GM12878 (cell line): Measurements from ENCODE around the gene UBA5. TPM values are rescaled to one million over a fixed set of nuclear protein-coding genes. Genes with fewer than 3 reads are reported as not detected.

Experiments used
- ATAC-seq: fragments of 200-7000 bp; cut with Tn5 transposase; 3 replicates; pipeline ENCODE4 v1.9.1; 2020; ENCODE audit warnings: mild to moderate bottlenecking, moderate library complexity
- BruUV-seq: library from RNA; stranded (reverse); fragments of 400-500 nt; replicated peaks from 2 replicates; lab custom pipeline; 2021; lab: Mats Ljungman, UMichigan
- CTCF ChIA-PET: fragments of 300-600 bp; sonication (Branson Sonifier 250); formaldehyde crosslinking; extraction: SDS; loops from one replicate; lab custom pipeline; 2021; ENCODE audit warnings: inconsistent platforms; lab: Yijun Ruan, JAX
- POLR2A ChIA-PET: fragments of 350-600 bp; formaldehyde crosslinking; extraction: SDS; loops from one replicate; lab custom pipeline; 2021; ENCODE audit warnings: inconsistent platforms; lab: Charles Lee
- RAD21 ChIA-PET: fragments of 300-600 bp; sonication (Branson Sonifier 250); formaldehyde crosslinking; loops from one replicate; lab custom pipeline; 2023; ENCODE audit warnings: antibody characterized with exemption; ENCODE audit not compliant: unreplicated experiment; lab: Charles Lee
- SMC1A ChIA-PET: fragments of 300-600 bp; sonication (Branson Sonifier 250); formaldehyde crosslinking; loops from one replicate; lab custom pipeline; 2023; ENCODE audit not compliant: unreplicated experiment, uncharacterized antibody; lab: Charles Lee
- DNase-seq: peaks from one replicate; pipeline ENCODE4 v3.0.0-alpha.2; 2011; ENCODE audit warnings: low read depth, low spot score
- FAIRE-seq: peaks from 3 replicates; lab custom pipeline; 2011; peaks lifted over from hg19 to GRCh38; lab: Jason Lieb, UNC
- H2AFZ ChIP-seq: 2 replicates; pipeline ENCODE4 v1.6.0; 2011; ENCODE audit warnings: low read depth, low read length, control low read depth; ENCODE audit not compliant: control insufficient read depth
- H3K27ac ChIP-seq: 2 replicates; pipeline ENCODE4 v1.5.1; 2011; ENCODE audit warnings: control low read depth; ENCODE audit not compliant: control insufficient read depth, insufficient read depth
- H3K27me3 ChIP-seq, 2 experiments: replicated peaks in 1 of 2; 2 replicates each; pipeline versions ENCODE4 v1.6.0 to v1.6.1; 2011; ENCODE audit warnings: low read length in 1 of 2; ENCODE audit not compliant: control insufficient read depth in 2 of 2, insufficient read depth in 2 of 2
- H3K36me3 ChIP-seq, 2 experiments: 2 replicates each; pipeline ENCODE4 v1.5.1; 2011; ENCODE audit warnings: low read length in 1 of 2; ENCODE audit not compliant: control insufficient read depth in 2 of 2, insufficient read depth in 2 of 2
- H3K4me1 ChIP-seq: 2 replicates; pipeline ENCODE4 v1.6.1; 2011; ENCODE audit warnings: mild to moderate bottlenecking, low read length, moderate library complexity, mixed read lengths; ENCODE audit not compliant: control insufficient read depth, insufficient read depth
- H3K4me2 ChIP-seq: 2 replicates; pipeline ENCODE4 v1.6.0; 2011; ENCODE audit warnings: control low read depth; ENCODE audit not compliant: control insufficient read depth, insufficient read depth
- H3K4me3 ChIP-seq: fragments of 200-600 bp; sonication (generic); 2 replicates; pipeline ENCODE4 v1.5.1; 2016
- H3K79me2 ChIP-seq: 2 replicates; pipeline ENCODE4 v1.6.0; 2011; ENCODE audit warnings: low read length; ENCODE audit not compliant: control insufficient read depth, insufficient read depth
- H3K9ac ChIP-seq: 2 replicates; pipeline ENCODE4 v1.8.0; 2011; ENCODE audit warnings: low read length, control low read depth, mixed read lengths; ENCODE audit not compliant: control insufficient read depth, insufficient read depth
- H3K9me3 ChIP-seq: replicated peaks from 3 replicates; pipeline ENCODE4 v1.5.1; 2011; ENCODE audit warnings: mild to moderate bottlenecking, low read length; ENCODE audit not compliant: control insufficient read depth, insufficient read depth
- H4K20me1 ChIP-seq: 2 replicates; pipeline ENCODE4 v1.6.0; 2011; ENCODE audit not compliant: control insufficient read depth, insufficient read depth
- BMI1 ChIP-seq: fragments of 450-650 bp; IDR thresholded peaks from 2 replicates; pipeline ENCODE4 v1.6.1; 2016; ENCODE audit warnings: mild to moderate bottlenecking, moderate library complexity, borderline replicate concordance
- CBX5 ChIP-seq: sonication (generic); IDR thresholded peaks from 2 replicates; pipeline ENCODE4 v1.6.1; 2016; ENCODE audit warnings: low read depth, moderate library complexity, mild to moderate bottlenecking, inconsistent platforms
- E2F8 ChIP-seq: fragments of 450-650 bp; IDR thresholded peaks from 2 replicates; pipeline ENCODE4 v1.6.1; 2018; ENCODE audit warnings: mild to moderate bottlenecking, low read depth, moderate library complexity; ENCODE audit not compliant: partially characterized antibody
- GABPA ChIP-seq: IDR thresholded peaks from 2 replicates; pipeline ENCODE4 v1.6.1; 2014; ENCODE audit warnings: antibody characterized with exemption, low read depth, mild to moderate bottlenecking, inconsistent platforms
- HDAC6 ChIP-seq: fragments of 200-600 bp; sonication (generic); IDR thresholded peaks from one replicate; pipeline ENCODE4 v1.8.0; 2017; ENCODE audit warnings: antibody characterized with exemption; ENCODE audit not compliant: unreplicated experiment
- JUND ChIP-seq: IDR thresholded peaks from 2 replicates; pipeline ENCODE4 v1.6.1; 2012; ENCODE audit warnings: low read depth, mild to moderate bottlenecking, low read length, improper control_type of control experiment, moderate library complexity
- KAT2A ChIP-seq: conservative IDR thresholded peaks from 2 replicates; pipeline ENCODE4 v1.6.1; 2011; ENCODE audit warnings: low read depth, low read length; ENCODE audit not compliant: control insufficient read depth
- LARP7 ChIP-seq: fragments of 450-650 bp; IDR thresholded peaks from 2 replicates; pipeline ENCODE4 v1.6.1; 2017; ENCODE audit warnings: mild to moderate bottlenecking
- MEF2B ChIP-seq: fragments of 450-650 bp; IDR thresholded peaks from 2 replicates; pipeline ENCODE4 v1.6.1; 2018; ENCODE audit warnings: mild to moderate bottlenecking, moderate library complexity; ENCODE audit not compliant: partially characterized antibody, poor library complexity, severe bottlenecking
- NFIC ChIP-seq: IDR thresholded peaks from 2 replicates; pipeline ENCODE4 v1.6.1; 2012; ENCODE audit warnings: low read depth, mild to moderate bottlenecking, inconsistent platforms, low read length, moderate library complexity
- NRF1 ChIP-seq: conservative IDR thresholded peaks from 2 replicates; pipeline ENCODE4 v1.6.1; 2011; ENCODE audit warnings: mild to moderate bottlenecking, low read depth, low read length, improper control_type of control experiment
- RUNX3 ChIP-seq: IDR thresholded peaks from 2 replicates; pipeline ENCODE4 v1.6.1; 2012; ENCODE audit warnings: low read length, inconsistent platforms
- SIN3A ChIP-seq: IDR thresholded peaks from 2 replicates; pipeline ENCODE4 v1.6.1; 2012; ENCODE audit warnings: low read depth, low read length, improper control_type of control experiment
- SMARCA5 ChIP-seq: fragments of 450-650 bp; IDR thresholded peaks from 2 replicates; pipeline ENCODE4 v1.6.1; 2017; ENCODE audit warnings: mild to moderate bottlenecking
- SRF ChIP-seq, 2 experiments: IDR thresholded peaks; 2 replicates each; pipeline ENCODE4 v1.6.1; 2011; ENCODE audit warnings: low read depth in 2 of 2, low read length in 2 of 2, mild to moderate bottlenecking in 1 of 2, moderate library complexity in 1 of 2
- STAT1 ChIP-seq: fragments of 450-650 bp; conservative IDR thresholded peaks from 2 replicates; pipeline ENCODE4 v1.6.1; 2014; ENCODE audit warnings: antibody characterized with exemption, mild to moderate bottlenecking
- YBX1 ChIP-seq: fragments of 450-650 bp; IDR thresholded peaks from 2 replicates; pipeline ENCODE4 v1.6.1; 2016; ENCODE audit warnings: antibody characterized with exemption
- WGBS: methylation state at CpG from one replicate; pipeline ENCODE4 v1.1.6; 2016; ENCODE audit warnings: low lambda C conversion rate; ENCODE audit not compliant: insufficient replicate concordance, insufficient coverage; ENCODE audit errors: missing lambda C conversion rate; 5-methylcytosine and 5-hydroxymethylcytosine counted together
- in situ Hi-C: fragments of 300-500 bp; cut with MboI; formaldehyde crosslinking; loops from 9 replicates; pipeline ENCODE4 v1.14.3; 2018; ENCODE audit warnings: mixed read lengths
- intact Hi-C: fragments of 100-400 bp; cut with micrococcal nuclease; formaldehyde crosslinking; loops from one replicate; pipeline ENCODE4 v1.14.2; 2022; ENCODE audit not compliant: unreplicated experiment
- polyA plus RNA-seq, 11 experiments: library from polyadenylated mRNA; depleted of rRNA in 4 of 11; unstranded in 6 of 11; stranded (reverse) in 5 of 11; fragments of >200 nt; fragmentation: Nextera tagmentation in 4 of 11; fragmentation: Illumina TruSeq in 1 of 11; extraction: Ambion mirVana in 4 of 11; extraction: Trizol in 1 of 11; gene quantifications; 1 replicate in 1 of 11; 2 replicates in 10 of 11; pipeline versions ENCODE4 v1.2.1 to v1.2.3, GENCODE V29; 2011 to 2016; ENCODE audit warnings: inconsistent platforms in 2 of 11, missing spikeins in 2 of 11, low read depth in 1 of 11
- total RNA-seq, 4 experiments: library from RNA; depleted of rRNA in 3 of 4; stranded (reverse); fragments of >200 nt in 3 of 4; fragmentation: Illumina TruSeq in 1 of 4; extraction: Trizol in 1 of 4; gene quantifications; 2 replicates each; pipeline versions ENCODE4 v1.2.1 to v1.2.3, GENCODE V29; 2013 to 2021
- TF ChIP-seq, protein P1 (sequence below): IDR thresholded peaks from 2 replicates; pipeline ENCODE4 v1.6.1; 2011; ENCODE audit warnings: low read depth, mild to moderate bottlenecking, low read length, moderate library complexity, borderline replicate concordance; ENCODE audit errors: extremely low read depth

UBA5 gene
- total and polyA plus RNA-seq, 10 of the 15 experiments (the other 5 are each of a cell fraction or from before 2014, with no cell fraction given) = 10.2 to 62.1 (median 43.8) TPM

- no peak overlapping the region for H3K4me2 ChIP-seq
- intact Hi-C loops (no loop called here), in situ Hi-C loops (no loop called here)
- H3K4me1 ChIP-seq = no peaks in the 10 kb centered on the region
- H4K20me1 ChIP-seq = no peaks in the 10 kb centered on the region
- ChIA-PET SMC1A (no interaction called here), RAD21 (no interaction called here), POLR2A (no interaction called here), CTCF (interaction anchor here (1.5 kb wide), 1 partner anchor 9 kb away, joined by 5 read pairs; no protein-coding TSS in a partner anchor)
- no peaks in the 10 kb centered on the region for H3K27me3 ChIP-seq
- DNase-seq = no peak
- no peak for ATAC-seq
- H3K9me3 ChIP-seq = no peaks in the 10 kb centered on the region
- no peak overlapping the region for H3K27ac ChIP-seq
- no peak overlapping the region for H2AFZ ChIP-seq
- FAIRE-seq = no peak
- WGBS = 63% methylated on average over 4 of the region's 4 CpGs
- no TSS peak for BruUV-seq
- no peaks in the 10 kb centered on the region; a peak in 2 of 4 replicates for H3K36me3 ChIP-seq
- TF ChIP-seq LARP7 (no peak), E2F8 (no peak), NFIC (no peak), SRF (IDR thresholded peaks at IDR 0.05; ENCODE audit: low read depth in 2 of 2, low read length in 2 of 2) (no peak), GABPA (no peak), SIN3A (no peak), JUND (no peak), STAT1 (no peak), MEF2B (no peak), HDAC6 (no peak), YBX1 (no peak), RUNX3 (no peak), KAT2A (no peak), NRF1 (no peak), BMI1 (no peak), SMARCA5 (no peak), CBX5 (no peak)
- TF ChIP-seq, protein P1, sequence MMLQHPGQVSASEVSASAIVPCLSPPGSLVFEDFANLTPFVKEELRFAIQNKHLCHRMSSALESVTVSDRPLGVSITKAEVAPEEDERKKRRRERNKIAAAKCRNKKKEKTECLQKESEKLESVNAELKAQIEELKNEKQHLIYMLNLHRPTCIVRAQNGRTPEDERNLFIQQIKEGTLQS = no peak
- no peaks in the 10 kb centered on the region for H3K79me2 ChIP-seq
- H3K4me3 ChIP-seq = no peak overlapping the region
- H3K9ac ChIP-seq = no peak overlapping the region
Measured at GRCh38 chr3:132694991-132695390, 34.9 kb downstream of the UBA5 start.
